Effector CD8-positive, alpha-beta T cell (primary cell): Measurements from ENCODE around the gene VPS37C.
"Not testable (repeated sequence)": the region's sequence is repeated elsewhere in the genome, so short reads cannot be mapped to it uniquely, and the experiment has no call there.

Source experiments
- DNase-seq: peaks from one replicate; lab custom pipeline; 2025; lab: John Stamatoyannopoulos, UW

Gene VPS37C

GRCh38 chr11:61117168-61117520, 44.1 kb downstream of the VPS37C start:
- no peak for DNase-seq

- no peak for DNase-seq
Measured at GRCh38 chr11:61116426-61117167, 44.6 kb downstream of the VPS37C start.

GRCh38 chr11:61115498-61116224, 45.6 kb downstream of the VPS37C start:
- no peak for DNase-seq

GRCh38 chr11:61114913-61115312, 46.3 kb downstream of the VPS37C start:
- DNase-seq: no peak

GRCh38 chr11:61113201-61113600, 48.0 kb downstream of the VPS37C start:
- no peak for DNase-seq

- no peak for DNase-seq
Measured at GRCh38 chr11:61112575-61112974, 48.7 kb downstream of the VPS37C start.

GRCh38 chr11:61111786-61112517, 49.3 kb downstream of the VPS37C start:
- no peak for DNase-seq

GRCh38 chr11:61111050-61111435, 50.2 kb downstream of the VPS37C start:
- no peak for DNase-seq

GRCh38 chr11:61110255-61111049, 50.8 kb downstream of the VPS37C start:
- DNase-seq: no peak

GRCh38 chr11:61109671-61110070, 51.6 kb downstream of the VPS37C start:
- DNase-seq: no peak

GRCh38 chr11:61108847-61109585, 52.2 kb downstream of the VPS37C start:
- DNase-seq: no peak

- no peak for DNase-seq
Measured at GRCh38 chr11:61107888-61108287, 53.3 kb downstream of the VPS37C start.

- DNase-seq: no peak
Measured at GRCh38 chr11:61106894-61107470, 54.2 kb downstream of the VPS37C start.

- no peak for DNase-seq
Measured at GRCh38 chr11:61106296-61106695, 54.9 kb downstream of the VPS37C start.

- DNase-seq: no peak
Measured at GRCh38 chr11:61104963-61105362, 56.3 kb downstream of the VPS37C start.

GRCh38 chr11:61103851-61104423, 57.3 kb downstream of the VPS37C start:
- DNase-seq: no peak

GRCh38 chr11:61102667-61103571, 58.3 kb downstream of the VPS37C start:
- no peak for DNase-seq

GRCh38 chr11:61098778-61099177, 62.4 kb downstream of the VPS37C start:
- no peak for DNase-seq

GRCh38 chr11:61098261-61098660, 63.0 kb downstream of the VPS37C start:
- not testable (repeated sequence) for DNase-seq

GRCh38 chr11:61095021-61095420, 66.2 kb downstream of the VPS37C start:
- DNase-seq: no peak
